Gastrocnemius medialis (tissue), 4 donors: Measurements from ENCODE around the gene MON2.

Source experiments
- CTCF ChIP-seq, 5 experiments: fragments of 450-650 bp in 3 of 5; fragments of 200-600 bp in 2 of 5; sonication (generic) in 2 of 5; IDR thresholded peaks in 4 of 5; conservative IDR thresholded peaks in 1 of 5; 1 replicate in 4 of 5; 2 replicates in 1 of 5; pipeline ENCODE4 v1.5.1; 2016 to 2019; ENCODE audit warnings: antibody characterized with exemption in 5 of 5, mild to moderate bottlenecking in 3 of 5, moderate library complexity in 3 of 5
- POLR2A ChIP-seq, 2 donors: fragments of 450-650 bp; IDR thresholded peaks; one replicate each; pipeline ENCODE4 v1.6.1; 2017; ENCODE audit warnings: antibody characterized with exemption in 2 of 2, mild to moderate bottlenecking in 2 of 2, moderate library complexity in 2 of 2

GRCh38 chr12:62519043-62519442, 52.4 kb downstream of the MON2 start:
- TF ChIP-seq CTCF (IDR thresholded peaks at IDR 0.05 in 4 of 5, conservative IDR thresholded peaks at IDR 0.05 in 1 of 5) (no peak), POLR2A (IDR thresholded peaks at IDR 0.05) (no peak)
